HCEC 1CT (cell line): ENCODE measurements around the gene ULK4.
"Not testable (repeated sequence)": the region's sequence is repeated elsewhere in the genome, so short reads cannot be mapped to it uniquely, and the experiment has no call there.

Experiments
- DNase-seq: peaks from one replicate; pipeline ENCODE4 v3.0.0-alpha.2; 2017

ULK4 gene

GRCh38 chr3:41418961-41419691, 542.8 kb downstream of the ULK4 start:
- DNase-seq, result peak; percentile 96

- no peak for DNase-seq
Measured at GRCh38 chr3:41417574-41417973, 544.3 kb downstream of the ULK4 start.

- no peak for DNase-seq
Measured at GRCh38 chr3:41411065-41411464, 550.8 kb downstream of the ULK4 start.

- peak; percentile 18 for DNase-seq
Measured at GRCh38 chr3:41405466-41405865, 556.4 kb downstream of the ULK4 start.

- no peak for DNase-seq
Measured at GRCh38 chr3:41404582-41404981, 557.3 kb downstream of the ULK4 start.

- DNase-seq, result no peak
Measured at GRCh38 chr3:41394896-41395295, 567.0 kb downstream of the ULK4 start.

- not testable (repeated sequence) for DNase-seq
Measured at GRCh38 chr3:41370765-41371535, 591.0 kb downstream of the ULK4 start.

- DNase-seq, result no peak
Measured at GRCh38 chr3:41370307-41370706, 591.6 kb downstream of the ULK4 start.

GRCh38 chr3:41369838-41370237, 592.1 kb downstream of the ULK4 start:
- no peak for DNase-seq

- DNase-seq, result no peak
Measured at GRCh38 chr3:41365973-41366372, 595.9 kb downstream of the ULK4 start.

- DNase-seq, result peak; percentile 18
Measured at GRCh38 chr3:41364736-41365135, 597.2 kb downstream of the ULK4 start.

GRCh38 chr3:41363830-41364523, 597.9 kb downstream of the ULK4 start:
- no peak for DNase-seq

GRCh38 chr3:41362638-41363559, 599.0 kb downstream of the ULK4 start:
- DNase-seq, result peak; percentile 35

GRCh38 chr3:41357271-41357670, 604.6 kb downstream of the ULK4 start:
- DNase-seq, result no peak

GRCh38 chr3:41356775-41357174, 605.1 kb downstream of the ULK4 start:
- DNase-seq, result no peak

GRCh38 chr3:41352510-41352909, 609.4 kb downstream of the ULK4 start:
- no peak for DNase-seq

- DNase-seq, result peak; percentile 55
Measured at GRCh38 chr3:41350441-41350840, 611.5 kb downstream of the ULK4 start.

GRCh38 chr3:41348401-41348800, 613.5 kb downstream of the ULK4 start:
- no peak for DNase-seq

GRCh38 chr3:41346698-41347270, 615.1 kb downstream of the ULK4 start:
- peak; percentile 51 for DNase-seq

GRCh38 chr3:41345788-41346187, 616.1 kb downstream of the ULK4 start:
- no peak for DNase-seq

- no peak for DNase-seq
Measured at GRCh38 chr3:41339758-41340157, 622.1 kb downstream of the ULK4 start.

GRCh38 chr3:41338276-41338675, 623.6 kb downstream of the ULK4 start:
- peak; percentile 60 for DNase-seq
